ENCODE measurements around the gene TDP1. TPM values are rescaled to one million over a fixed set of nuclear protein-coding genes. Genes with fewer than 3 reads are reported as not detected.

TDP1 gene
- total RNA-seq, 4 donors from 2014 or later: 9.1 to 24.5 (median 16.4) TPM

GRCh38 chr14:89941830-89942377, 13.8 kb upstream of the TDP1 start:
- H3K27ac ChIP-seq: no peak overlapping the region
- TF ChIP-seq POLR2A (IDR thresholded peaks at IDR 0.05): no peak
- 73 to 85% methylated on average over 2 of the region's 2 CpGs for WGBS, 2 donors
- no peaks in the 10 kb centered on the region for H3K27me3 ChIP-seq
- H3K9me3 ChIP-seq: no peaks in the 10 kb centered on the region
- peaks cover 0 to 3% (median 0%) of the 10 kb centered on the region in 3 donors for H3K36me3 ChIP-seq
- no peaks in the 10 kb centered on the region for H3K4me1 ChIP-seq
- DNase-seq: no peak
- no peak overlapping the region for H3K4me3 ChIP-seq
- intact Hi-C loops (cut with DNase I): no loop called here

- Histone ChIP-seq H3K4me3 (no peak overlapping the region), H3K4me1 (peaks cover 0 to 2% (median 0%) of the 10 kb centered on the region in 3 donors), H3K27me3 (no peaks in the 10 kb centered on the region), H3K36me3 (peaks cover 0 to 31% (median 0%) of the 10 kb centered on the region in 3 donors), H3K9me3 (no peaks in the 10 kb centered on the region), H3K27ac (no peak overlapping the region)
- no peak for DNase-seq
- intact Hi-C loops (cut with DNase I): no loop called here
- TF ChIP-seq CTCF (IDR thresholded peaks at IDR 0.05): no peak
- TF ChIP-seq POLR2A (IDR thresholded peaks at IDR 0.05): no peak
These were observed 8.4 kb upstream of the TDP1 start for GRCh38 chr14:89947344-89947743.

- no peak for DNase-seq
- Histone ChIP-seq H3K9me3 (no peaks in the 10 kb centered on the region), H3K4me3 (no peak overlapping the region), H3K27me3 (no peaks in the 10 kb centered on the region), H3K36me3 (peaks cover 0 to 29% (median 0%) of the 10 kb centered on the region in 3 donors), H3K4me1 (peaks cover 12 to 36% (median 13%) of the 10 kb centered on the region in 3 donors), H3K27ac (no peak overlapping the region)
- WGBS, 2 donors: 69 to 80% methylated on average over 2 of the region's 2 CpGs
- intact Hi-C loops (cut with DNase I): no loop called here
- TF ChIP-seq CTCF (IDR thresholded peaks at IDR 0.05): no peak
- TF ChIP-seq POLR2A (IDR thresholded peaks at IDR 0.05): no peak
These were observed 3.2 kb upstream of the TDP1 start for GRCh38 chr14:89952576-89952975.

- H3K27ac ChIP-seq: peak overlapping the region in 1 of 4 donors; percentile 98
- H3K27me3 ChIP-seq: no peaks in the 10 kb centered on the region
- H3K36me3 ChIP-seq: peaks cover 0 to 36% (median 7%) of the 10 kb centered on the region in 3 donors
- peaks cover 12 to 46% (median 13%) of the 10 kb centered on the region in 3 donors for H3K4me1 ChIP-seq
- H3K4me3 ChIP-seq: peak overlapping the region in 1 of 4 donors; percentile 96
- 18 to 40% methylated on average over 1 of the region's 1 CpG for WGBS, 2 donors
- DNase-seq: no peak
- intact Hi-C loops (cut with DNase I): no loop called here
- H3K9me3 ChIP-seq: no peaks in the 10 kb centered on the region
- no peak for TF ChIP-seq POLR2A (IDR thresholded peaks at IDR 0.05)
- no peak for TF ChIP-seq CTCF (IDR thresholded peaks at IDR 0.05)
These were observed 2.1 kb upstream of the TDP1 start for GRCh38 chr14:89953602-89954001.

GRCh38 chr14:89954070-89955021, 1.4 kb upstream of the TDP1 start, which contains the start of gene EFCAB11:
EFCAB11 (minus strand) TSS chr14:89954730; CDS start chr14:89954660, 70 bp downstream.
- Histone ChIP-seq H3K9me3 (no peaks in the 10 kb centered on the region), H3K4me1 (peaks cover 12 to 49% (median 13%) of the 10 kb centered on the region in 3 donors), H3K36me3 (peaks cover 0 to 29% (median 7%) of the 10 kb centered on the region in 3 donors), H3K4me3 (peak within 1 kb of the TSS; percentile 70 to 96 (median 86)), H3K27me3 (no peaks in the 10 kb centered on the region), H3K27ac (peak within 1 kb of the TSS; percentile 93 to 98 (median 97))
- WGBS, 2 donors: 2 to 3% methylated on average over 25 to 34 of the region's 44 CpGs
- peak; percentile 85 for DNase-seq
- peak in 3 of 6 experiments; percentile 8 to 31 (median 21) for TF ChIP-seq CTCF (IDR thresholded peaks at IDR 0.05)
- no peak for TF ChIP-seq POLR2A (IDR thresholded peaks at IDR 0.05)
- intact Hi-C loops (cut with DNase I): no loop called here
